HG02840 (cell line): ENCODE data around the gene INSIG2.

Source experiments
- ATAC-seq: cut with Tn5 transposase; IDR thresholded peaks from one replicate; pipeline ENCODE4 v1.9.1; 2021; ENCODE audit warnings: mild to moderate bottlenecking, moderate library complexity, moderate number of reproducible peaks; ENCODE audit not compliant: unreplicated experiment, low FRiP score

INSIG2 gene

DNA sequence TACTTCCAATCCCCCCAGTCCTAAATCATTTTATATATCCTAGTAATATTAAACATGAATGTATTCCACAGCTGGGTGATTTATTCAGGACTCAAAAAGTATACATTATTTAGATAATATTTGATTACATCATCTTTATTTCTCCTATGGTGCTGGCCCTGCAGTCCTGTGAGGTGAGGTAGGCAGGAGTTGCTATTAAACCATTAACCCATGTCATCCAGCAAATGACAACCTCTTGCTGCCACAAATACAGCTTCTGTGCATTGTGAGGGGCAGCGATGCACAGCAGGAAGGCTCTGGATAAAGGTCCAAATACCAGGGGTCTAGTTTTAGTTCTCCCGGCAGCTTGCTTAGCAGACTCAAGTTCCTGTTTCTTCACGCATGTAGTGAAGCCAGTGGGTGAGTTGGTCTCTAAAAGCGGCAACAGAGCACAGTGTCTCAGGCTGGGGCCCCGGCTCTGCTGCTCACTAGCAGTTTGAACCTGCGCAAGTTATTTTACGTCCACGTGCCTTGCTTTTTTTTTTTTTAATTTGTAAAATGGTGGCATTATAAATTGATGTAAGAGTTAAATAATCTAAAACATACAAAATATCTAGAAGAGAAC is 36.1 kb downstream of the INSIG2 start:
- ATAC-seq = no peak

- no peak for ATAC-seq
These were observed 39.0 kb downstream of the INSIG2 start for GRCh38 chr2:118127250-118127649.

- ATAC-seq = no peak
These were observed 40.6 kb downstream of the INSIG2 start for GRCh38 chr2:118128826-118129225.

GRCh38 chr2:118130385-118130784 is 42.1 kb downstream of the INSIG2 start:
- no peak for ATAC-seq

DNA sequence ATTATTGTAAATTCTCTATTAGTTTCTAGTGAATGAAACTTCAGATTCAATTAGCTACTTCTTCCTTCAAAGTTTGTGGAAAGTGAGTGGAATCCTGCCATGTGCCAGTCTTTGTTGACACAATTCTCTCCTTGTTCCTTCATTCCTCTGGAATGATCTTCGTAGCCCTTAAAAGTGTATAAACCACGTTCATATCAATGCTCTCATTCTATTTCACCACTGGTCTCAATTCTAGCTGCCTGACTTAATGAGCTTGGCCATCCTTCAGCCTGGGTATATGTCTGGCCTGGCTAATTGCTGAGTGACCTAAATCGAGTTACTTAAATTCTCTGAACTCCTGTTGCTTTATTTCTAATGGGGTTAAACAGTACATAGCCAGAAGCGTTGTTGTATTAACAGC is 43.5 kb downstream of the INSIG2 start:
- ATAC-seq = no peak

DNA sequence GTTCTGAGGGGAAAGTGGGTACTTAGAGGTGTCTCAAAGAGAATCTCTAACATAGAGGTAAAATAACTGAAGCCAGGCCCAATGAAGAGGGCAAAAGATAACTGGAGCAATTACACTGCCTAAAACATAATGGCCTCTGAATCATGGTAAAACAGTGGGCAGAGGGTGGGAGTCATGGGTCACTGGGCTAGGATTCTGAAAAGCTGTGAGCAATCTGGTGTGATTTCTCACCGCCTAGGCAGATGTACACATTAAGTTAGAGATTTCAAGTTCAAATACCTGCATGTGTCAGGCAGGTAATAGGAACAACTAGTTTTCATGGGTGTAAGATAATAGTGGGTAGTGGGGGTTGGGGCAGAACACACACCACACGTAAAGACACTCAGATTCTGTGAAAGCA is 45.6 kb downstream of the INSIG2 start:
- no peak for ATAC-seq

DNA sequence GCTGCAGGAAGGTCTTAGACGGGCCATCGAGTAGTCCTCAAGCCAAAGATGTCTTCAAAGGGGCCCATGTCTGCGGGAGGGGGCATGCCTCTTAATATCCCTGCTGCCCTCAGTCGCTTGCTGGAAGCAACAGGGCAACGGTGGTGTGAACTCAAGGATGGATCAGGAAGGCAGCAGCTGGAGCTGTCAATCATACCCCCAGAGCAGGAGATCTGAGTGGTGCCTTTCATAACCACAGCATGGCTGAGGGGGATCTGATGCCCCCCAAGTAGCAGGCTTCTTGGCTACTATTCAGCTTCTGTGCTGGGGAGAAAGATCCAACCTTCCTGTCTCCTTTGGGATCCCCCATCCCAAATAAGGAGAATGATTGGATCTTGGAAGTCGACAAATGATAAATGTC is 46.4 kb downstream of the INSIG2 start:
- no peak for ATAC-seq

DNA sequence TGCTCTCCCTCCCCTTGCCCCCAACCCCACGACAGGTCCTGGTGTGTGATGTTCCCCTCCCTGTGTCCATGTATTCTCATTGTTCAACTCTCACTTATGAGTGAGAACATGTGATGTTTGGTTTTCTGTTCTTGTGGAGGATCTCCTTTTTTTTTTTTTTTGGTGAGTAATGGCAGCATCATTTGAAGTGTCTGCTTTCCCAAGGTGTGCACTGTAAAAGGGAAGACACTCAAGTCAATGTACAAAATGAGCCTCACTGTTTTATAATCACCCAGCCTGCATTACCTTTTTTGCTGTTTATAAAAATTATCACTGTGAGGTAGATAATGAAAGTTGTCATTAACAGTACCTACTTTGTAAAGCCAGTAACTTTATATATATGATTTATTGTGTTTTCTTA is 56.9 kb downstream of the INSIG2 start:
- no peak for ATAC-seq

DNA sequence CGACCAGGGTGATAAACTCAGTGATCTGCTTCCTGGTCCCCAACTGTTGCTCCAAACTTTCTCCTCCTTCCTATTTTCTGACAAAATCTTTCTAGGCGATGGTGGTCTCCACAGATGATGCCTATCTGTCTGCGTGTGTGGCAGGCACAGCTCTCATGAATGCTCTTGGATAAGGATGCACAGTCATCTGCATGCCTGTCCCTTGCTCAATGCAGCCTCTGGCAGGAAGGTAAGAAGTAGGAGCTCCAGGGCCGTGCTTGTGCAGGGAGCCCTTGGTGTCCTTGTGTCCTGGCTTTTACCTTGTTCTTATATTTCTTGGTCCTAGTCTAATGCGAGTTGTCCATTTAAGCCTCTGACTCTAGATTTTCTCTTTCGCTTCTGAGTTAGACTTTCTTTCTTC is 57.5 kb downstream of the INSIG2 start:
- no peak for ATAC-seq

DNA sequence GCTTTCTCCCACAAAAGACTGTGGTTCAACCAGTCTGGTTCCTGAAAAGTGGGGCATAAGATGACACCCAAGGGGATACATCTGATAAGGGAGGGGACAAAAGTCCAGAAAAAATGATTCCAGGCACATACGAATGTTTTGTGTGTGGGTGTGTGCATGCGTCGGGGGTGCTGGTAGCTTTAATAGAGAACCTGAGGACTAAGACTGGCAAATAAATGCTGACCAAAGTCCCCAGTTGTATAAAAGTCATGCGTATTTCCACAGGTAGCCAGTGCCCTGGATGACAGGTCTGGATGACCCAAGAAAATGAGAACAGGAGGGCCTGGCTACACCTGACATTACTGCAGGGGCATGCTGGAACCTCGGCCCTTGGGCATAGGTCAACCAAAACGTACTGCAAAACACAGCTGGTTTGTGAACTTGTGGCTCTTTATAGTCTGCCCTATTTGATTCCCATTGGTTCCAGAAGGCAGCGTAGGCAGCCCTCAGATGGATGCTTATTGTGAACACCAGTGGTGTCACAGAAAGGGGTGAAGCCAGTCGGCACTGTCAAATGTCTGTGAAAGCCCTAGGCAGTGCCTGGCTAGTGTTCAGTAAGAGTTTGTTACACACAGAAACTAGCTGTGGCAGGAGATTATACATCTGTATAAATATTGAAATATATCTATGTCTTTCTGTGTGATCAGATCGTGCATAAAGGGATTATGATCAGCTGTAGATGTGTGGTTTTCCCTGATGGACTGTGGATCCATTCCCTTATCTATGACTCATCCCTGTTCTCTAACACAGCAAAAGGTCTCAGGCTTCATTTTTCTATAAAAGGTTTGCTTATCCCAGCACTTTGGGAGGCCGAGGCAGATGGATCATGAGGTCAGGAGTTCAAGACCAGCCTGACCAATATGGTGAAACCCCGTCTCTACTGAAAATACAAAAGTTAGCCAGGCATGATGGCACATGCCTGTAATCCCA is 58.3 kb downstream of the INSIG2 start:
- no peak for ATAC-seq

DNA sequence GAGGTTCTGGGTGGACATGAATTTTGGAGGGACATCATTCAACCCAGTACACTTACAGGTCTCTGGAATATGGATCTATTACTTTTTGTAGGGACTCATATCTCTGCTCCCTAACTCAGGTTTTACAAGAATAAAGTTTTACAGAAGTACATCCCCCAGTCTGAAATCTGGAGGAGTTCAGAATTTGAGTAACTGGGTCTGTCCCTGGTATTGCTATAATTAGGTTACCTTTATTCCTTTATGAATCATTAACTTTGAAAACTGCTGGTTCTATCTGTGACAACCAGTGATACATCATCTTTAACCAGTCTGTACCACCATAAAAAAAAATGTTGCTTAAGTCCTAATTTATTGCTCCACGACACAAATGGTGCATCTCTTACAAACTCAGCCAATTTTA is 59.9 kb downstream of the INSIG2 start:
- no peak for ATAC-seq

- ATAC-seq = no peak
These were observed 60.5 kb downstream of the INSIG2 start for GRCh38 chr2:118148809-118149208.

DNA sequence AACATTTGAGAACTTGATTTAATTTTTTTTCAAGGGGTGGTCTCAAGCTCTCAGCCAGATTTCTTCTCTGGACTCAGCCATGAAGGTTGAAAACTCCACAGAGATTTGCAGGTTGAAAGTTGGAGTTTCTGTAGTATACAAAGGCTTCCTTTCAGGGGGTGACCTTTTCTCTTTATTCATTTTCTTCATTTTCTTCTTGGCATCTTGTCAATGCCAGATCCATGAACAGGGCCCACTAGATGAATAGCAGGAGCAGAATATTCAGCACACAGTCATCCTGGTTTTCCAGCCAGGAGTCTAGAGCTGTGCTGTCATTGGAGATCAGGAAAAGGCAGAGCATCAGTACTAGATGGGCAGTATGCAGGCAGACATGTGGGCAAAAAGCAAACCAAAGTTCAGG is 62.0 kb downstream of the INSIG2 start:
- ATAC-seq = no peak

- ATAC-seq = no peak
These were observed 63.6 kb downstream of the INSIG2 start for GRCh38 chr2:118151831-118152230.

- no peak for ATAC-seq
These were observed 65.2 kb downstream of the INSIG2 start for GRCh38 chr2:118153433-118153832.

DNA sequence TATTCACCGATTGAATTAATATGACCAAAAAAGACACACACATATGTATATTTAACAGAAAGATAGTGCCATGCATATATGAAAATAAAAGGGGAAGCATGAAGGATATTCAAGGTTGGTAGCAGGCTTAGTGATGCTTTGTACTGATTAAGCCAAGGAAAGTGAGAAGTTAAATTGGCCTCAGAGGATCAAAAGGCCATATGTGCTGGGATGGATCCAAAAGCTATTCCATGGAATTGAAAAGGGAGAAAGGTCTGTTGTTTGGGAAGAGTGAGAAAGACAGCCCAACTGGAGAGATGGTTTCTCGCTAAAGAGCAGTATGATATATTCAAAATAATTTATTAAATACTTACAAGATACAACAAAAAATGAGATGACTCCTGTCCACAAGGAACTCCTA is 65.9 kb downstream of the INSIG2 start:
- no peak for ATAC-seq
